Activated CD4-positive, alpha-beta T cell treated with anti-CD3 and anti-CD28 coated beads, Interleukin-2, amount 10 ng/mL, durations not matched to agents 24 days and 14 days (primary cell): ENCODE data around the gene MTHFD1L. TPM values are rescaled to one million over a fixed set of nuclear protein-coding genes. Genes with fewer than 3 reads are reported as not detected.
"Not testable (repeated sequence)": the region's sequence is repeated elsewhere in the genome, so short reads cannot be mapped to it uniquely, and the experiment has no call there.

Experiments
- DNase-seq: peaks from one replicate; pipeline ENCODE4 v3.0.0; 2022
- H3K27ac Mint-ChIP-seq: one replicate; pipeline ENCODE4 v1.8.0; 2022; ENCODE audit warnings: mild to moderate bottlenecking, mixed read lengths
- H3K27me3 Mint-ChIP-seq: one replicate; pipeline ENCODE4 v1.8.0; 2022; ENCODE audit warnings: mixed read lengths
- H3K36me3 Mint-ChIP-seq: one replicate; pipeline ENCODE4 v1.8.0; 2022; ENCODE audit warnings: low read depth, mild to moderate bottlenecking, mixed read lengths
- H3K4me1 Mint-ChIP-seq: one replicate; pipeline ENCODE4 v1.8.0; 2021; ENCODE audit warnings: mixed read lengths
- H3K4me3 Mint-ChIP-seq: one replicate; pipeline ENCODE4 v1.8.0; 2022; ENCODE audit warnings: mild to moderate bottlenecking, moderate library complexity, mixed read lengths
- H3K9me3 Mint-ChIP-seq: one replicate; pipeline ENCODE4 v1.8.0; 2021; ENCODE audit warnings: mixed read lengths
- intact Hi-C: fragments of 100-400 bp; cut with micrococcal nuclease; formaldehyde crosslinking; loops from one replicate; pipeline ENCODE4 v1.15.1; 2023
- total RNA-seq: library from RNA; stranded (reverse); gene quantifications from 2 replicates; pipeline ENCODE4 v1.2.3, GENCODE V29; 2022

The MTHFD1L gene
- total RNA-seq, 1 donor from 2014 or later: 136 TPM

DNA sequence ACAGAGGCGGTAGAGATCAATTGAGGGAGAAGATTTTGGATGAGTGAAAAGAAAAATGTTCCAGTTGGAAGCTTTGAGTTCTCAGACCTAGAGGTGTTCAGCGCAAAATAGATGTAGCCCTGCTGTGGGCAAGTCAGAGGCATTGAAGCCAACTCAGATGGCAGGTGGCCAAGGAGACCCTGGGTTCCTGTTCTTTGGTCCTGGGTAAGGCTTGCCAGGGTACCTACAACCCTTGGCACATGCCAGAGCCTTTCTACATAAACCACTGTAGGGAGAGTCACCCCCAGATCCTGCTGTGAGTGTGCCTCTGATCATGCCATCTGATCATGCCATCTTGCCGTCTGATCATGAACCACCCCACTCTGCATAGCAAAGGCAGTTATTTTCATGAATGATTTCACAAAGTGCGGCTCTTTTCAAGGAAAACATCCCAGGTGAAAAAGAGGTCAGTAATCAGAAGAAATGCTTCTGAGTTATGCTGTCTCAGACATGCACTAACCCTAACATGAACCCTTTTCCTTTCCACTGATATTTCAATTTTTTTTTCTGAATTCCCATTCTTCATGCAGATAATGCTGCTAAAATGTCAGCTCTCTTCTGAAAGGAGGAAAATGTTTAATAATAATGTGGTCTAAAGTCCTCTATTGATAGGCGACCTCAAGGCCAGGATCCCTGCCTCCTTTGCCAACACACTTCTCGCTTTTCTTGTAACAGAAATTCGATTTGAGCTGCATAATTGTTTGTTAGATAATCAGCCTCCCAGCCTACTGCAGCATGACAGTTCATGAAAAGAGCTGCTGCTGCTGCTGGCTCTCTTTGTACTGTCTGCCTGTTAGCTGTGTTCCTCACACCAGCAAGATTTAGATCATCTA, 153.6 kb downstream of the MTHFD1L start:
- H3K9me3 Mint-ChIP-seq: no peaks in the 10 kb centered on the region
- intact Hi-C loops: no loop called here
- no peak overlapping the region for H3K27ac Mint-ChIP-seq
- no peak overlapping the region for H3K4me3 Mint-ChIP-seq
- no peaks in the 10 kb centered on the region for H3K27me3 Mint-ChIP-seq
- no peak for DNase-seq
- H3K36me3 Mint-ChIP-seq: peaks cover 32% of the 10 kb centered on the region
- peaks cover 1% of the 10 kb centered on the region for H3K4me1 Mint-ChIP-seq

DNA sequence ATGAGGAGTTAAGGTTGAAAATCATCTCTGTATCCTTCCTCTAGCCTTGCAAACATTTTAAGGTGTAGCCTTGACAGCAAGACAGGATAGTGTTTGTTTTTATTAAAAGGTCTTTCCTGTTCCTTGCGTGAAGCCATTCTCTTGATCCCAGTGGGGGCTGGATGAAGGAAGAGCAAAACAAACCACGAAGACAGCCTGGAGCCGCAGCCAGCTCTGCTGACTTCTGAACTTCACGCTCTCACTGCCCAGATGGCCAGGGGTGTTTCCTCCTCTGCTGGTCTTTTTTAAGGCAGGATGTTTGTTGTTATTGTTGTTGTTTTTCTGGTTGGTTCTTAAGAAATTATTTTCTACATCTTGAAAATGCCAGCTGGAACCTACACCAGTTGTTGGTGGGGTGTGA, 156.4 kb downstream of the MTHFD1L start:
- DNase-seq: no peak
- Mint-ChIP-seq H3K27me3 (no peaks in the 10 kb centered on the region), H3K27ac (no peak overlapping the region), H3K9me3 (no peaks in the 10 kb centered on the region), H3K36me3 (peaks cover 31% of the 10 kb centered on the region), H3K4me1 (no peaks in the 10 kb centered on the region), H3K4me3 (no peak overlapping the region)
- intact Hi-C loops: no loop called here

DNA sequence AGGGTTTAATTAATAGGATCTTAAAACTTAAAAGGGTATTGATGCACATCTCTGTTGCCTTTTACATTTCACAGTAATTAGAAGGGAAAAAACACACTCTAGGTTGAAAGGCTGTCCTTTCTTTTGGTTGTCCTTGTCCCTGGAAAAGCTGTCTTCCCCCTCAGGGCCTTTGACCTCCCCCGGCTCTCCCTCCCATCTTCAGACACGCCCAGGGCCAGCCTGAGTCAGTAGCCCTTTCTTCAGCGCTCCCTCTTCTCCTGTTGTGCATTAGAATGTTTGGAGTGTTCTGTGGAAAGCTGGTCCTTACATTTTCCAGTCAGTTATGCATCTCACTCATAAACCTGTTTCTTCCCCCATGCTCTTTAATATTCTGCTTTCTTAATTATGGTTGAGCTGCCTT, 157.0 kb downstream of the MTHFD1L start:
- H3K9me3 Mint-ChIP-seq: no peaks in the 10 kb centered on the region
- H3K36me3 Mint-ChIP-seq: peaks cover 33% of the 10 kb centered on the region
- H3K27ac Mint-ChIP-seq: peak overlapping the region; percentile 14
- DNase-seq: no peak
- intact Hi-C loops: no loop called here
- no peak overlapping the region for H3K4me3 Mint-ChIP-seq
- H3K27me3 Mint-ChIP-seq: no peaks in the 10 kb centered on the region
- no peaks in the 10 kb centered on the region for H3K4me1 Mint-ChIP-seq

- peaks cover 39% of the 10 kb centered on the region for H3K36me3 Mint-ChIP-seq
- no peak overlapping the region for H3K4me3 Mint-ChIP-seq
- no peak for DNase-seq
- H3K9me3 Mint-ChIP-seq: no peaks in the 10 kb centered on the region
- H3K4me1 Mint-ChIP-seq: peaks cover 3% of the 10 kb centered on the region
- H3K27me3 Mint-ChIP-seq: no peaks in the 10 kb centered on the region
- H3K27ac Mint-ChIP-seq: no peak overlapping the region
- intact Hi-C loops: no loop called here
Observed at GRCh38 chr6:151023342-151023741, 157.8 kb downstream of the MTHFD1L start.

DNA sequence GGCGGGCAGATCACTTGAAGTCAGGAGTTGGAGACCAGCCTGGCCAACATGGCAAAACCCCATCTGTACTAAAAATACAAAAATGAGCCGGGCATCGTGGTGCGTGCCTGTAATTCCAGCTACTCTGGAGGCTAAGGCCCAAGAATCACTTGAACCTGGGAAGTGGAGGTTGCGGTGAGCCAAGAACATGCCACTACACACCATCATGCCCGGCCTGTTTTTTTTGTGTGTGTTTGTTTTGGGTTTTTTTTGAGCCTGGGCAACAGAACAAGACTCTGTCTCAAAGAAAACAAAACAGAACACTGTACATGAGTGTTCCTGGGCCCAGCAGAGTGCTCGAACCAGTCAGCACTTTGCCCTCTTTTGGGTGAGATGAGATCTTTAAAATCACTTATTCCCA, 159.1 kb downstream of the MTHFD1L start:
- Mint-ChIP-seq H3K36me3 (peaks cover 43% of the 10 kb centered on the region), H3K27me3 (no peaks in the 10 kb centered on the region), H3K4me3 (no peak overlapping the region), H3K4me1 (peaks cover 4% of the 10 kb centered on the region), H3K9me3 (no peaks in the 10 kb centered on the region), H3K27ac (no peak overlapping the region)
- no peak for DNase-seq
- intact Hi-C loops: no loop called here

GRCh38 chr6:151025076-151025475, 159.6 kb downstream of the MTHFD1L start:
- Mint-ChIP-seq H3K4me3 (no peak overlapping the region), H3K36me3 (peaks cover 46% of the 10 kb centered on the region), H3K27ac (no peak overlapping the region), H3K4me1 (peaks cover 4% of the 10 kb centered on the region), H3K9me3 (no peaks in the 10 kb centered on the region), H3K27me3 (no peaks in the 10 kb centered on the region)
- peak; percentile 54 for DNase-seq
- intact Hi-C loops: no loop called here

- peaks cover 4% of the 10 kb centered on the region for H3K4me1 Mint-ChIP-seq
- intact Hi-C loops: no loop called here
- H3K4me3 Mint-ChIP-seq: no peak overlapping the region
- H3K27ac Mint-ChIP-seq: no peak overlapping the region
- H3K27me3 Mint-ChIP-seq: no peaks in the 10 kb centered on the region
- no peak for DNase-seq
- H3K36me3 Mint-ChIP-seq: peaks cover 48% of the 10 kb centered on the region
- no peaks in the 10 kb centered on the region for H3K9me3 Mint-ChIP-seq
Observed at GRCh38 chr6:151026041-151026663, 160.7 kb downstream of the MTHFD1L start.

DNA sequence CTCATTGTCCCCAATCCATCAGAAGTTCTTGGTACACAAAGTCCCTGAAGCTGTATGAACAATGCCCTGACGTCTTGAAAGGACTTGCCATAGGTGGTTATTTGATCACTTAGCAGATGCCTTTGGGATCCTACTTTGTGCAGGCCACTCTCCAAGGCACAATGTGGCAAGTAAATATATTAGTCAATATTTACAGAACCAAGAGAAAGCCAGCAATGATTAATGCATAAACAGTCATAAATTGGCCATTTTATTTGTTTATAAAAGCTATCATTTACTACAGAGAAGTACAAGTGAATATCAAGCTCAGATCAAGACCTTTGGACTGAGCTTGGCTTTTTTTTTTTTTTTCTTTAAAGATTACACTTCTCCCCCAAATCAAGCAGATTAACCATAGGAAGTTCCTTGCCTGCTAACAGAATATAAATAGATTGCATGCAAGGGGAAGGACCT, 161.8 kb downstream of the MTHFD1L start:
- intact Hi-C loops: no loop called here

GRCh38 chr6:151027936-151028838, 162.7 kb downstream of the MTHFD1L start:
- Mint-ChIP-seq H3K36me3 (peaks cover 42% of the 10 kb centered on the region), H3K27ac (no peak overlapping the region), H3K4me1 (peaks cover 4% of the 10 kb centered on the region), H3K4me3 (no peak overlapping the region), H3K27me3 (no peaks in the 10 kb centered on the region), H3K9me3 (no peaks in the 10 kb centered on the region)
- DNase-seq: no peak
- intact Hi-C loops: no loop called here

More for the DNA sequence above, 161.8 kb downstream of the MTHFD1L start:
- H3K27me3 Mint-ChIP-seq: no peaks in the 10 kb centered on the region
- no peak overlapping the region for H3K4me3 Mint-ChIP-seq
- peaks cover 46% of the 10 kb centered on the region for H3K36me3 Mint-ChIP-seq
- peaks cover 4% of the 10 kb centered on the region for H3K4me1 Mint-ChIP-seq
- H3K9me3 Mint-ChIP-seq: no peaks in the 10 kb centered on the region
- H3K27ac Mint-ChIP-seq: no peak overlapping the region
- no peak for DNase-seq

DNA sequence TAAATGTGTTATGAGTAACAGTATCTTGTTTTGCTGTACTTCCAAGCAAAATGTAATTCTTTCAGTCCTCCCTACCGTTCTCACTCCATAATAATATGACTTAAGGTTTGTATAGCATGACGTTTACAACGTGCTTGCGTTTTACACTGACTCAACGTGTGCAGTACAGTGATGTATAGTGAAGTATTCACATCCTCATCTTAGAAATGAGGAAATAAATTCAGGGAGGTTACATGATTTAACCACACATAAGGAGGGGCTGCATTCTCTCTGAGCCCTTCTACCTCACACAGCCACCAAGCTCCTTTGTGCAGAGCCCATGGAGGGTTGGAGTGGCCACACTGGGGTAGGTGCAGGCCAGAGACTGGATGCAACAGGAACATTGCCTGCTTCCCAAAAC, 164.5 kb downstream of the MTHFD1L start:
- Mint-ChIP-seq H3K36me3 (peaks cover 48% of the 10 kb centered on the region), H3K27ac (no peak overlapping the region), H3K4me3 (no peak overlapping the region), H3K27me3 (no peaks in the 10 kb centered on the region), H3K9me3 (no peaks in the 10 kb centered on the region), H3K4me1 (peaks cover 4% of the 10 kb centered on the region)
- no peak for DNase-seq
- intact Hi-C loops: no loop called here

GRCh38 chr6:151032034-151032433, 166.5 kb downstream of the MTHFD1L start:
- no peaks in the 10 kb centered on the region for H3K9me3 Mint-ChIP-seq
- H3K4me3 Mint-ChIP-seq: no peak overlapping the region
- no peaks in the 10 kb centered on the region for H3K27me3 Mint-ChIP-seq
- H3K4me1 Mint-ChIP-seq: peaks cover 12% of the 10 kb centered on the region
- H3K36me3 Mint-ChIP-seq: peaks cover 55% of the 10 kb centered on the region
- no peak overlapping the region for H3K27ac Mint-ChIP-seq
- intact Hi-C loops: no loop called here
- no peak for DNase-seq

DNA sequence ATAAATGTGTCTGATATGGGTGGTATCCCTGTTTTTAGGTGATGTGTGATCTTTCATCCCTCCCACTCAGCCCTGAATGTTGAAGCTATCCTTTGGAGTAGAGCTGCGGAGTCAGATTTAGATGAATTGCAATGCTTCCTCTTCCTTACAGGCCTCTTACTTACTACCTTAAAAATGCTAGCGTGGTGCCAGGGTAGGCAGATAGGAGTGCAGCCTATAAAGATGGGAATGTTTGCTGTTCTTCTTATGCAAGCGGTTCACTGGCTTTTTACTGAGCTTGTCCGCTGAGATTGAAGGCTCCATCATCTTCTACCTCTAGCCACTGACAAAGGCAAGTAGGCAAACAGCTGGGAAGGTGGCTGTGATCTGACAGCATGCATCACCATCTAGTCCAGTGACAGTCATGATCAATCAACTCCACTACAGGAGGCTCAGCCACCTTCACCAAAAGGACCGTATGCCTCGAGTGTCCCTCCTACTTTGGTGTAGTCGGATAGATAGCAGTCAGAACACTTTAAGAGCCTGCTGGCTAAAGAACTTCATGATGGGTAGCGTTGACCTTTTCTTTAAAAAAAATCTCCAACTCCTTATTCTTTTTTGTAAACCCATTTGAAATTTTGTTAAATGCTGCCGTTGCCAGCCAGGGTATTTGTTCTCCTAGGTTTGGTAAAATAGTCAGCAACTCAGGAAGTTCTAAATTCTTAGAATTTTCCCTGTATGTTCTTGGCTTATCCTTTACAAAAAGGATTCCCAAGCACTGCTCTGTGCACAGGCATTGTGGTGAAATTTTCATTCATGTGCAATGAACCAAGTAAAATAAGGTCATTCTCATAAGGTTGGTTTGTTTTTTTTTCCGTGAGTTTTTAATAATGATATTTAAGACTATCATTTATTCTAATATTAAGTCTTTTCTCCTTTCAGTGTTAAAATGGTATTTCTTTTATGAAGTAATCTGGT, 169.6 kb downstream of the MTHFD1L start:
- no peak overlapping the region for H3K27ac Mint-ChIP-seq
- peaks cover 15% of the 10 kb centered on the region for H3K4me1 Mint-ChIP-seq
- intact Hi-C loops: no loop called here
- DNase-seq: no peak
- H3K9me3 Mint-ChIP-seq: no peaks in the 10 kb centered on the region
- H3K4me3 Mint-ChIP-seq: no peak overlapping the region
- H3K27me3 Mint-ChIP-seq: no peaks in the 10 kb centered on the region
- H3K36me3 Mint-ChIP-seq: peaks cover 60% of the 10 kb centered on the region

GRCh38 chr6:151036211-151036721, 170.8 kb downstream of the MTHFD1L start:
- intact Hi-C loops, H3K27me3 Mint-ChIP-seq, H3K4me3 Mint-ChIP-seq, DNase-seq, H3K27ac Mint-ChIP-seq, H3K9me3 Mint-ChIP-seq: not testable (repeated sequence)
- H3K4me1 Mint-ChIP-seq: peaks cover 17% of the 10 kb centered on the region
- peaks cover 57% of the 10 kb centered on the region for H3K36me3 Mint-ChIP-seq
